HEK293 (cell line): ENCODE data around the gene RAB1A.

Experiments used
- CTCF ChIA-PET: fragments of 350-600 bp; formaldehyde crosslinking; extraction: SDS; loops from one replicate; lab custom pipeline; 2021; ENCODE audit warnings: antibody characterized with exemption; lab: Yijun Ruan, JAX
- POLR2A ChIA-PET: fragments of 300-600 bp; formaldehyde crosslinking; extraction: SDS; loops from one replicate; lab custom pipeline; 2020; ENCODE audit warnings: antibody characterized with exemption, inconsistent platforms; lab: Yijun Ruan, JAX
- H3K27ac ChIP-seq: fragments of 200-500 bp; sonication (Bioruptor generic); 2 replicates; pipeline ENCODE4 v1.5.1; 2014; ENCODE audit warnings: low read depth, low read length, control low read depth, inconsistent platforms; ENCODE audit errors: extremely low read depth
- H3K36me3 ChIP-seq, 2 experiments: fragments of 200-500 bp in 1 of 2; sonication (Bioruptor generic) in 1 of 2; 1 replicate in 1 of 2; 2 replicates in 1 of 2; pipeline ENCODE4 v1.5.1; 2014 to 2017; ENCODE audit warnings: inconsistent platforms in 2 of 2, low read length in 2 of 2; ENCODE audit not compliant: control insufficient read depth in 2 of 2, insufficient read depth in 1 of 2
- H3K4me1 ChIP-seq: fragments of 200-500 bp; sonication (Bioruptor generic); 2 replicates; pipeline ENCODE4 v1.5.1; 2014; ENCODE audit warnings: mild to moderate bottlenecking, low read length, inconsistent platforms; ENCODE audit not compliant: control insufficient read depth, insufficient read depth
- H3K4me3 ChIP-seq: 2 replicates; pipeline ENCODE4 v1.5.1; 2011; ENCODE audit warnings: low read depth, mild to moderate bottlenecking, control low read depth, low read length, moderate library complexity
- H3K9me3 ChIP-seq: fragments of 200-500 bp; sonication (Bioruptor generic); 2 replicates; pipeline ENCODE4 v1.5.1; 2014; ENCODE audit warnings: low read depth, low read length, inconsistent platforms; ENCODE audit not compliant: control insufficient read depth, insufficient read depth
- EGR2 ChIP-seq: fragments of 450-650 bp; formaldehyde crosslinking; IDR thresholded peaks from 2 replicates; pipeline ENCODE4 v1.5.1; 2016; ENCODE audit warnings: low read depth, missing biosample characterization, missing genetic modification characterization
- INSM2 ChIP-seq: fragments of 450-650 bp; formaldehyde crosslinking; IDR thresholded peaks from 2 replicates; pipeline ENCODE4 v1.5.1; 2016; ENCODE audit warnings: missing biosample characterization, missing genetic modification characterization
- OVOL3 ChIP-seq: fragments of 450-650 bp; formaldehyde crosslinking; IDR thresholded peaks from 2 replicates; pipeline ENCODE4 v1.5.1; 2016; ENCODE audit warnings: missing biosample characterization, missing genetic modification characterization
- SCRT2 ChIP-seq: fragments of 450-650 bp; formaldehyde crosslinking; IDR thresholded peaks from 2 replicates; pipeline ENCODE4 v1.5.1; 2016; ENCODE audit warnings: missing biosample characterization, missing genetic modification characterization
- SETDB1 ChIP-seq: IDR thresholded peaks from one replicate; pipeline ENCODE4 v1.6.1; 2017; ENCODE audit warnings: mild to moderate bottlenecking, low read length, moderate library complexity, mixed read lengths; ENCODE audit not compliant: insufficient read length
- SP3 ChIP-seq: fragments of 450-650 bp; formaldehyde crosslinking; IDR thresholded peaks from 2 replicates; pipeline ENCODE4 v1.5.1; 2016; ENCODE audit warnings: missing biosample characterization, missing genetic modification characterization
- ZBTB17 ChIP-seq: fragments of 450-650 bp; formaldehyde crosslinking; IDR thresholded peaks from 2 replicates; pipeline ENCODE4 v1.5.1; 2016; ENCODE audit warnings: missing biosample characterization, missing genetic modification characterization
- ZFHX2 ChIP-seq: fragments of 450-650 bp; formaldehyde crosslinking; conservative IDR thresholded peaks from 2 replicates; pipeline ENCODE4 v1.5.1; 2016; ENCODE audit warnings: missing biosample characterization, missing genetic modification characterization
- ZNF133 ChIP-seq: fragments of 450-650 bp; formaldehyde crosslinking; IDR thresholded peaks from 2 replicates; pipeline ENCODE4 v1.5.1; 2016; ENCODE audit warnings: missing biosample characterization, missing genetic modification characterization
- ZNF202 ChIP-seq: fragments of 450-650 bp; formaldehyde crosslinking; IDR thresholded peaks from 2 replicates; pipeline ENCODE4 v1.5.1; 2016; ENCODE audit warnings: missing biosample characterization, missing genetic modification characterization, borderline replicate concordance
- ZNF223 ChIP-seq: fragments of 450-650 bp; formaldehyde crosslinking; IDR thresholded peaks from 2 replicates; pipeline ENCODE4 v1.5.1; 2016; ENCODE audit warnings: missing biosample characterization, missing genetic modification characterization
- ZNF23 ChIP-seq: fragments of 450-650 bp; formaldehyde crosslinking; IDR thresholded peaks from 2 replicates; pipeline ENCODE4 v1.5.1; 2016; ENCODE audit warnings: missing biosample characterization, missing genetic modification characterization, borderline replicate concordance
- ZNF341 ChIP-seq: fragments of 450-650 bp; formaldehyde crosslinking; IDR thresholded peaks from 2 replicates; pipeline ENCODE4; 2016; ENCODE audit warnings: low read depth, missing biosample characterization, missing genetic modification characterization
- ZNF394 ChIP-seq: fragments of 450-650 bp; formaldehyde crosslinking; IDR thresholded peaks from 2 replicates; pipeline ENCODE4 v1.5.1; 2016; ENCODE audit warnings: missing biosample characterization, missing genetic modification characterization, mild to moderate bottlenecking, moderate library complexity, borderline replicate concordance
- ZNF529 ChIP-seq: fragments of 450-650 bp; formaldehyde crosslinking; IDR thresholded peaks from 2 replicates; pipeline ENCODE4 v1.5.1; 2017; ENCODE audit warnings: missing genetic modification characterization, missing biosample characterization; ENCODE audit not compliant: insufficient replicate concordance
- ZNF561 ChIP-seq: fragments of 450-650 bp; IDR thresholded peaks from 2 replicates; pipeline ENCODE4 v1.5.1; 2018; ENCODE audit warnings: missing biosample characterization, missing genetic modification characterization, borderline replicate concordance
- ZNF596 ChIP-seq: fragments of 450-650 bp; IDR thresholded peaks from 2 replicates; pipeline ENCODE4 v1.5.0; 2018; ENCODE audit warnings: missing biosample characterization, mild to moderate bottlenecking, missing genetic modification characterization, moderate library complexity
- ZNF610 ChIP-seq: fragments of 450-650 bp; formaldehyde crosslinking; IDR thresholded peaks from 2 replicates; pipeline ENCODE4 v1.5.1; 2016; ENCODE audit warnings: missing biosample characterization, missing genetic modification characterization, borderline replicate concordance
- ZNF639 ChIP-seq: fragments of 450-650 bp; formaldehyde crosslinking; IDR thresholded peaks from 2 replicates; pipeline ENCODE4 v1.5.1; 2016; ENCODE audit warnings: missing biosample characterization, missing genetic modification characterization
- ZNF664 ChIP-seq: fragments of 450-650 bp; formaldehyde crosslinking; IDR thresholded peaks from 2 replicates; pipeline ENCODE4 v1.5.1; 2016; ENCODE audit warnings: missing biosample characterization, missing genetic modification characterization
- ZNF792 ChIP-seq: fragments of 450-650 bp; formaldehyde crosslinking; IDR thresholded peaks from 2 replicates; pipeline ENCODE4 v1.5.1; 2016; ENCODE audit warnings: missing biosample characterization, missing genetic modification characterization
- TF ChIP-seq, protein P1 (sequence below): fragments of 450-650 bp; formaldehyde crosslinking; IDR thresholded peaks from 2 replicates; pipeline ENCODE4 v1.5.1; 2016; ENCODE audit warnings: missing biosample characterization, missing genetic modification characterization
- TF ChIP-seq, protein P2 (sequence below): fragments of 450-650 bp; formaldehyde crosslinking; IDR thresholded peaks from 2 replicates; pipeline ENCODE4 v1.5.1; 2016; ENCODE audit warnings: missing biosample characterization, missing genetic modification characterization
- TF ChIP-seq, protein P3 (sequence below): fragments of 450-650 bp; formaldehyde crosslinking; conservative IDR thresholded peaks from 2 replicates; pipeline ENCODE4 v1.5.1; 2016; ENCODE audit warnings: low read depth, missing biosample characterization, missing genetic modification characterization

Gene RAB1A

DNA sequence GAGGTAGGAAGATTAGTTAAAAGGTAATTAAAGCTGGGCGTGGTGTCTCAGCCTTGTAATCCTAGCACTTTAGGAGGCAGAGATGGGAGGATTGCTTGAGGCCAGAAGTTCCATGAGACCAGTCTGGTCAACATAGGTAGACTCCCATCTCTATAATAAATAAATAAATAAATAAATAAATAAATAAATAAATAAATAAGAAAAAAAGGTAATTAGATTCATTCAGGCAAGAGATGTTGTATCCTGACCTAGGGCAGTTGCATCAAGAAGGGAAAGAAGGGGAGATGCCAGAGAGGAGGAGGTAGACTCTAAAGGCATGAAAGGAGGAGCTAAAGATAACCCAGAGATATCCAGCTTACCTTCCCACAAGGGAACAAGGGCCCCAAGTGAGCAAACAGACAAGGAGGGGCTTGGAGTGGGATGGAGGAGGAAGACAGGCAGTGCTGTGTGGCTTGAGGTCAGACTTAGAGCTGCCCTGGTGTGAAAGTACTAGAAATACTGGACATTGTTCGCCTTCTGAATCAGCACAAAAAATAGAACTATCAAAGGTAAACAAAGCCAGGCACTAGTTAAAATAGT, 7.4 kb upstream of the RAB1A start:
- ChIA-PET CTCF (no interaction called here), POLR2A (interaction anchor here (1.2 kb wide), 1 partner anchor 90 kb away, joined by 6 read pairs; the partner anchor contains the start of gene ACTR2)
- Histone ChIP-seq H3K27ac (no peak overlapping the region), H3K36me3 (no peaks in the 10 kb centered on the region), H3K9me3 (no peaks in the 10 kb centered on the region), H3K4me3 (no peak overlapping the region), H3K4me1 (no peaks in the 10 kb centered on the region)
- TF ChIP-seq ZNF394 (tag by site-specific recombination) (peak; percentile 98), ZNF341 (no peak), ZNF561 (no peak), ZNF202 (tag by site-specific recombination) (peak; percentile 89), ZNF639 (tag by site-specific recombination) (peak; percentile 57; the same call in 1 of the 2 replicates), ZNF133 (tag by site-specific recombination) (no peak), ZNF529 (peak; percentile 21), ZBTB17 (no peak), ZNF664 (tag by site-specific recombination) (peak; percentile 77), INSM2 (tag by site-specific recombination) (no peak), SETDB1 (no peak), SP3 (peak; percentile 35; the same call in 1 of the 2 replicates), ZNF223 (tag by site-specific recombination) (0 out of 2 replicates have a peak, but pooled peaks have one; percentile 25), ZNF596 (no peak), ZNF23 (no peak), ZNF610 (tag by site-specific recombination) (no peak), EGR2 (tag by site-specific recombination) (no peak), SCRT2 (tag by site-specific recombination) (no peak), OVOL3 (tag by site-specific recombination) (no peak), ZFHX2 (tag by site-specific recombination) (no peak), ZNF792 (no peak)
- TF ChIP-seq, protein P1, sequence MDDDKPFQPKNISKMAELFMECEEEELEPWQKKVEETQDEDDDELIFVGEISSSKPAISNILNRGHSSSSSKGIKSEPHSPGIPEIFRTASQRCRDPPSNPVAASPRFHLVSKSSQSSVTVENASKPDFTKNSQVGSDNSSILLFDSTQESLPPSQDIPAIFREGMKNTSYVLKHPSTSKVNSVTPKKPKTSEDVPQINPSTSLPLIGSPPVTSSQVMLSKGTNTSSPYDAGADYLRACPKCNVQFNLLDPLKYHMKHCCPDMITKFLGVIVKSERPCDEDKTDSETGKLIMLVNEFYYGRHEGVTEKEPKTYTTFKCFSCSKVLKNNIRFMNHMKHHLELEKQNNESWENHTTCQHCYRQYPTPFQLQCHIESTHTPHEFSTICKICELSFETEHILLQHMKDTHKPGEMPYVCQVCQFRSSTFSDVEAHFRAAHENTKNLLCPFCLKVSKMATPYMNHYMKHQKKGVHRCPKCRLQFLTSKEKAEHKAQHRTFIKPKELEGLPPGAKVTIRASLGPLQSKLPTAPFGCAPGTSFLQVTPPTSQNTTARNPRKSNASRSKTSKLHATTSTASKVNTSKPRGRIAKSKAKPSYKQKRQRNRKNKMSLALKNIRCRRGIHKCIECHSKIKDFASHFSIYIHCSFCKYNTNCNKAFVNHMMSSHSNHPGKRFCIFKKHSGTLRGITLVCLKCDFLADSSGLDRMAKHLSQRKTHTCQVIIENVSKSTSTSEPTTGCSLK (tag by site-specific recombination), result no peak
- TF ChIP-seq, protein P2, sequence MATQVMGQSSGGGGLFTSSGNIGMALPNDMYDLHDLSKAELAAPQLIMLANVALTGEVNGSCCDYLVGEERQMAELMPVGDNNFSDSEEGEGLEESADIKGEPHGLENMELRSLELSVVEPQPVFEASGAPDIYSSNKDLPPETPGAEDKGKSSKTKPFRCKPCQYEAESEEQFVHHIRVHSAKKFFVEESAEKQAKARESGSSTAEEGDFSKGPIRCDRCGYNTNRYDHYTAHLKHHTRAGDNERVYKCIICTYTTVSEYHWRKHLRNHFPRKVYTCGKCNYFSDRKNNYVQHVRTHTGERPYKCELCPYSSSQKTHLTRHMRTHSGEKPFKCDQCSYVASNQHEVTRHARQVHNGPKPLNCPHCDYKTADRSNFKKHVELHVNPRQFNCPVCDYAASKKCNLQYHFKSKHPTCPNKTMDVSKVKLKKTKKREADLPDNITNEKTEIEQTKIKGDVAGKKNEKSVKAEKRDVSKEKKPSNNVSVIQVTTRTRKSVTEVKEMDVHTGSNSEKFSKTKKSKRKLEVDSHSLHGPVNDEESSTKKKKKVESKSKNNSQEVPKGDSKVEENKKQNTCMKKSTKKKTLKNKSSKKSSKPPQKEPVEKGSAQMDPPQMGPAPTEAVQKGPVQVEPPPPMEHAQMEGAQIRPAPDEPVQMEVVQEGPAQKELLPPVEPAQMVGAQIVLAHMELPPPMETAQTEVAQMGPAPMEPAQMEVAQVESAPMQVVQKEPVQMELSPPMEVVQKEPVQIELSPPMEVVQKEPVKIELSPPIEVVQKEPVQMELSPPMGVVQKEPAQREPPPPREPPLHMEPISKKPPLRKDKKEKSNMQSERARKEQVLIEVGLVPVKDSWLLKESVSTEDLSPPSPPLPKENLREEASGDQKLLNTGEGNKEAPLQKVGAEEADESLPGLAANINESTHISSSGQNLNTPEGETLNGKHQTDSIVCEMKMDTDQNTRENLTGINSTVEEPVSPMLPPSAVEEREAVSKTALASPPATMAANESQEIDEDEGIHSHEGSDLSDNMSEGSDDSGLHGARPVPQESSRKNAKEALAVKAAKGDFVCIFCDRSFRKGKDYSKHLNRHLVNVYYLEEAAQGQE (tag by site-specific recombination), result peak; percentile 81
- TF ChIP-seq, protein P3, sequence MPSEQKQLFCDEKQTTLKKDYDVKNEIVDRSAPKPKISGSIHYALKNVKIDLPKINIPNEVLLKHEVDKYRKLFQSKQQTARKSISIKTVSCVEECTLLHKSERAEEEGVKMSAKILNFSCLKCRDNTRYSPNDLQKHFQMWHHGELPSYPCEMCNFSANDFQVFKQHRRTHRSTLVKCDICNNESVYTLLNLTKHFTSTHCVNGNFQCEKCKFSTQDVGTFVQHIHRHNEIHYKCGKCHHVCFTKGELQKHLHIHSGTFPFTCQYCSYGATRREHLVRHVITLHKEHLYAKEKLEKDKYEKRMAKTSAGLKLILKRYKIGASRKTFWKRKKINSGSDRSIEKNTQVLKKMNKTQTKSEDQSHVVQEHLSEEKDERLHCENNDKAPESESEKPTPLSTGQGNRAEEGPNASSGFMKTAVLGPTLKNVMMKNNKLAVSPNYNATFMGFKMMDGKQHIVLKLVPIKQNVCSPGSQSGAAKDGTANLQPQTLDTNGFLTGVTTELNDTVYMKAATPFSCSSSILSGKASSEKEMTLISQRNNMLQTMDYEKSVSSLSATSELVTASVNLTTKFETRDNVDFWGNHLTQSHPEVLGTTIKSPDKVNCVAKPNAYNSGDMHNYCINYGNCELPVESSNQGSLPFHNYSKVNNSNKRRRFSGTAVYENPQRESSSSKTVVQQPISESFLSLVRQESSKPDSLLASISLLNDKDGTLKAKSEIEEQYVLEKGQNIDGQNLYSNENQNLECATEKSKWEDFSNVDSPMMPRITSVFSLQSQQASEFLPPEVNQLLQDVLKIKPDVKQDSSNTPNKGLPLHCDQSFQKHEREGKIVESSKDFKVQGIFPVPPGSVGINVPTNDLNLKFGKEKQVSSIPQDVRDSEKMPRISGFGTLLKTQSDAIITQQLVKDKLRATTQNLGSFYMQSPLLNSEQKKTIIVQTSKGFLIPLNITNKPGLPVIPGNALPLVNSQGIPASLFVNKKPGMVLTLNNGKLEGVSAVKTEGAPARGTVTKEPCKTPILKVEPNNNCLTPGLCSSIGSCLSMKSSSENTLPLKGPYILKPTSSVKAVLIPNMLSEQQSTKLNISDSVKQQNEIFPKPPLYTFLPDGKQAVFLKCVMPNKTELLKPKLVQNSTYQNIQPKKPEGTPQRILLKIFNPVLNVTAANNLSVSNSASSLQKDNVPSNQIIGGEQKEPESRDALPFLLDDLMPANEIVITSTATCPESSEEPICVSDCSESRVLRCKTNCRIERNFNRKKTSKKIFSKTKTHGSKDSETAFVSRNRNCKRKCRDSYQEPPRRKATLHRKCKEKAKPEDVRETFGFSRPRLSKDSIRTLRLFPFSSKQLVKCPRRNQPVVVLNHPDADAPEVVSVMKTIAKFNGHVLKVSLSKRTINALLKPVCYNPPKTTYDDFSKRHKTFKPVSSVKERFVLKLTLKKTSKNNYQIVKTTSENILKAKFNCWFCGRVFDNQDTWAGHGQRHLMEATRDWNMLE (tag by site-specific recombination), result peak; percentile 96
